Skeletal muscle tissue (tissue), 4 donors: ENCODE data around the gene WNT7B. TPM values are rescaled to one million over a fixed set of nuclear protein-coding genes. Genes with fewer than 3 reads are reported as not detected.

Experiments
- H3K27ac ChIP-seq: one replicate; pipeline ENCODE4 v1.7.0; 2013; ENCODE audit warnings: mild to moderate bottlenecking, low read depth, low read length, inconsistent platforms
- H3K27me3 ChIP-seq, 3 donors: one replicate each; pipeline ENCODE4 v1.7.0; 2013; ENCODE audit warnings: low read length in 3 of 3; ENCODE audit not compliant: control insufficient read depth in 3 of 3, insufficient read depth in 3 of 3
- H3K36me3 ChIP-seq, 3 donors: one replicate each; pipeline ENCODE4 v1.7.0; 2013; ENCODE audit warnings: low read length in 3 of 3; ENCODE audit not compliant: control insufficient read depth in 3 of 3, insufficient read depth in 3 of 3
- H3K4me1 ChIP-seq, 3 donors: one replicate each; pipeline ENCODE4 v1.7.0; 2013; ENCODE audit warnings: low read length in 3 of 3, mild to moderate bottlenecking in 3 of 3; ENCODE audit not compliant: control insufficient read depth in 3 of 3, insufficient read depth in 3 of 3
- H3K4me3 ChIP-seq, 3 donors: one replicate each; pipeline ENCODE4 v1.7.0; 2013; ENCODE audit warnings: low read length in 3 of 3
- H3K9ac ChIP-seq, 3 donors: one replicate each; pipeline ENCODE4 v1.7.0; 2013; ENCODE audit warnings: low read length in 3 of 3, mild to moderate bottlenecking in 3 of 3, moderate library complexity in 2 of 3, low read depth in 1 of 3
- H3K9me3 ChIP-seq, 3 donors: one replicate each; pipeline ENCODE4 v1.7.0; 2013; ENCODE audit warnings: low read length in 3 of 3; ENCODE audit not compliant: control insufficient read depth in 3 of 3
- total RNA-seq: library from RNA; depleted of rRNA; stranded (reverse); fragments of >200 nt; gene quantifications from one replicate; pipeline ENCODE4 v1.2.3, GENCODE V29; 2014
- donor health status: Osteomylitis.

WNT7B gene
- total RNA-seq, 1 donor from 2014 or later = not detected

GRCh38 chr22:45996241-45997076 lies 19.5 kb upstream of the WNT7B start:
- Histone ChIP-seq H3K36me3 (no peaks in the 10 kb centered on the region), H3K9ac (peak overlapping the region in 2 of 3 donors; percentile 45 to 68), H3K9me3 (no peaks in the 10 kb centered on the region), H3K27ac (peak overlapping the region; percentile 80), H3K4me3 (peak overlapping the region in 2 of 3 donors; percentile 9 to 56), H3K4me1 (peaks cover 58 to 61% (median 58%) of the 10 kb centered on the region in 3 donors), H3K27me3 (no peaks in the 10 kb centered on the region)

GRCh38 chr22:45995405-45996101 lies 18.6 kb upstream of the WNT7B start:
- Histone ChIP-seq H3K4me1 (peaks cover 49 to 57% (median 50%) of the 10 kb centered on the region in 3 donors), H3K27me3 (no peaks in the 10 kb centered on the region), H3K4me3 (peak overlapping the region in 1 of 3 donors; percentile 29), H3K9ac (peak overlapping the region; percentile 20 to 68 (median 45)), H3K36me3 (no peaks in the 10 kb centered on the region), H3K27ac (peak overlapping the region; percentile 80), H3K9me3 (no peaks in the 10 kb centered on the region)

GRCh38 chr22:45994491-45995404 lies 17.8 kb upstream of the WNT7B start:
- H3K4me1 ChIP-seq = peaks cover 48 to 54% (median 50%) of the 10 kb centered on the region in 3 donors
- H3K4me3 ChIP-seq = peak overlapping the region in 1 of 3 donors; percentile 29
- H3K9me3 ChIP-seq = no peaks in the 10 kb centered on the region
- H3K36me3 ChIP-seq = no peaks in the 10 kb centered on the region
- no peak overlapping the region for H3K27ac ChIP-seq
- no peaks in the 10 kb centered on the region for H3K27me3 ChIP-seq
- peak overlapping the region; percentile 20 to 68 (median 59) for H3K9ac ChIP-seq

- H3K27ac ChIP-seq = no peak overlapping the region
- H3K9ac ChIP-seq = no peak overlapping the region
- no peaks in the 10 kb centered on the region for H3K9me3 ChIP-seq
- no peaks in the 10 kb centered on the region for H3K36me3 ChIP-seq
- H3K4me1 ChIP-seq = peaks cover 42 to 47% (median 46%) of the 10 kb centered on the region in 3 donors
- H3K4me3 ChIP-seq = no peak overlapping the region
- H3K27me3 ChIP-seq = no peaks in the 10 kb centered on the region
Observed at GRCh38 chr22:45993841-45994240, 16.9 kb upstream of the WNT7B start.

GRCh38 chr22:45993143-45993692 lies 16.3 kb upstream of the WNT7B start:
- no peak overlapping the region for H3K9ac ChIP-seq
- no peaks in the 10 kb centered on the region for H3K27me3 ChIP-seq
- no peaks in the 10 kb centered on the region for H3K9me3 ChIP-seq
- no peak overlapping the region for H3K27ac ChIP-seq
- peaks cover 37 to 41% (median 41%) of the 10 kb centered on the region in 3 donors for H3K4me1 ChIP-seq
- no peak overlapping the region for H3K4me3 ChIP-seq
- no peaks in the 10 kb centered on the region for H3K36me3 ChIP-seq

- no peak overlapping the region for H3K9ac ChIP-seq
- H3K27me3 ChIP-seq = no peaks in the 10 kb centered on the region
- H3K27ac ChIP-seq = no peak overlapping the region
- H3K4me1 ChIP-seq = peaks cover 32 to 37% (median 36%) of the 10 kb centered on the region in 3 donors
- H3K9me3 ChIP-seq = no peaks in the 10 kb centered on the region
- no peaks in the 10 kb centered on the region for H3K36me3 ChIP-seq
- no peak overlapping the region for H3K4me3 ChIP-seq
Observed at GRCh38 chr22:45992737-45993136, 15.8 kb upstream of the WNT7B start.

GRCh38 chr22:45991098-45991497 lies 14.1 kb upstream of the WNT7B start:
- Histone ChIP-seq H3K36me3 (no peaks in the 10 kb centered on the region), H3K9me3 (peaks cover 0 to under 1% (median 0%) of the 10 kb centered on the region in 3 donors), H3K27me3 (peaks cover 0 to 2% (median 0%) of the 10 kb centered on the region in 3 donors), H3K9ac (no peak overlapping the region), H3K4me1 (peaks cover 17 to 22% (median 21%) of the 10 kb centered on the region in 3 donors), H3K4me3 (no peak overlapping the region), H3K27ac (no peak overlapping the region)

GRCh38 chr22:45987136-45987861 lies 10.3 kb upstream of the WNT7B start:
- H3K9me3 ChIP-seq = peaks cover 0 to 7% (median 6%) of the 10 kb centered on the region in 3 donors
- peaks cover 0 to 9% (median 2%) of the 10 kb centered on the region in 3 donors for H3K27me3 ChIP-seq

More at GRCh38 chr22:45987136-45987861, 10.3 kb upstream of the WNT7B start:
- peaks cover 0 to 4% (median 0%) of the 10 kb centered on the region in 3 donors for H3K4me1 ChIP-seq
- H3K9ac ChIP-seq = no peak overlapping the region
- H3K36me3 ChIP-seq = no peaks in the 10 kb centered on the region
- H3K27ac ChIP-seq = no peak overlapping the region
- no peak overlapping the region for H3K4me3 ChIP-seq
